MM.1S (cell line): ENCODE measurements around the gene GPRC5D.

Experiments used
- DNase-seq: peaks from one replicate; pipeline ENCODE4 v3.0.0-alpha.2; 2015
- H2AFZ ChIP-seq: fragments of 300-600 bp; sonication (generic); 2 replicates; pipeline ENCODE4 v1.6.0; 2016; ENCODE audit warnings: antibody characterized with exemption, low read length
- H3F3A ChIP-seq: fragments of 300-600 bp; sonication (generic); 2 replicates; pipeline ENCODE4 v1.6.1; 2016; ENCODE audit warnings: mild to moderate bottlenecking, antibody characterized with exemption, low read length, moderate library complexity, mixed read lengths; ENCODE audit not compliant: insufficient read depth
- H3K27ac ChIP-seq: fragments of 300-600 bp; sonication (generic); 2 replicates; pipeline ENCODE4 v1.5.1; 2016; ENCODE audit warnings: mild to moderate bottlenecking, low read length
- H3K27me3 ChIP-seq: fragments of 300-600 bp; sonication (generic); replicated peaks from 2 replicates; pipeline ENCODE4 v1.6.0; 2016; ENCODE audit warnings: low read length; ENCODE audit not compliant: insufficient read depth
- H3K36me3 ChIP-seq: fragments of 300-600 bp; sonication (generic); replicated peaks from 2 replicates; pipeline ENCODE4 v1.6.1; 2016; ENCODE audit warnings: mild to moderate bottlenecking, low read length, mixed read lengths; ENCODE audit not compliant: insufficient read depth
- H3K4me1 ChIP-seq: fragments of 300-600 bp; sonication (generic); 2 replicates; pipeline ENCODE4 v1.6.1; 2016; ENCODE audit warnings: low read length, mixed read lengths
- H3K4me2 ChIP-seq: fragments of 300-600 bp; sonication (generic); 2 replicates; pipeline ENCODE4 v1.6.0; 2016; ENCODE audit warnings: low read depth, low read length
- H3K4me3 ChIP-seq: fragments of 300-600 bp; sonication (generic); 2 replicates; pipeline ENCODE4 v1.5.1; 2016; ENCODE audit warnings: low read length, mixed read lengths
- H3K79me2 ChIP-seq: fragments of 300-600 bp; sonication (generic); 2 replicates; pipeline ENCODE4 v1.6.1; 2016; ENCODE audit warnings: mixed run types, low read length, mixed read lengths
- H3K9ac ChIP-seq: fragments of 300-600 bp; sonication (generic); 2 replicates; pipeline ENCODE4 v1.6.1; 2016; ENCODE audit warnings: low read length, mixed read lengths
- H3K9me2 ChIP-seq: fragments of 300-600 bp; sonication (generic); replicated peaks from 2 replicates; pipeline ENCODE4 v1.6.1; 2016; ENCODE audit warnings: mild to moderate bottlenecking, low read length, mixed read lengths; ENCODE audit not compliant: insufficient read depth
- H3K9me3 ChIP-seq: fragments of 300-600 bp; sonication (generic); replicated peaks from 2 replicates; pipeline ENCODE4 v1.6.1; 2016; ENCODE audit warnings: mild to moderate bottlenecking, low read length, mixed read lengths; ENCODE audit not compliant: insufficient read depth
- H4K20me1 ChIP-seq: fragments of 300-600 bp; sonication (generic); 2 replicates; pipeline ENCODE4 v1.6.1; 2016; ENCODE audit warnings: mild to moderate bottlenecking, low read length, moderate library complexity, mixed read lengths; ENCODE audit not compliant: insufficient read depth
- CTCF ChIP-seq: fragments of 300-600 bp; sonication (generic); IDR thresholded peaks from 2 replicates; pipeline ENCODE4 v1.5.1; 2016; ENCODE audit warnings: antibody characterized with exemption, low read length, mixed read lengths
- EZH2 ChIP-seq: fragments of 300-600 bp; sonication (generic); optimal IDR thresholded peaks from 2 replicates; pipeline ENCODE3; 2017; ENCODE audit warnings: low read depth, mild to moderate bottlenecking, antibody characterized with exemption, low read length, mixed read lengths
- EZH2phosphoT487 ChIP-seq: fragments of 300-600 bp; sonication (generic); IDR thresholded peaks from 2 replicates; pipeline ENCODE4 v1.6.1; 2018; ENCODE audit warnings: antibody characterized with exemption, low read length

The GPRC5D gene

DNA sequence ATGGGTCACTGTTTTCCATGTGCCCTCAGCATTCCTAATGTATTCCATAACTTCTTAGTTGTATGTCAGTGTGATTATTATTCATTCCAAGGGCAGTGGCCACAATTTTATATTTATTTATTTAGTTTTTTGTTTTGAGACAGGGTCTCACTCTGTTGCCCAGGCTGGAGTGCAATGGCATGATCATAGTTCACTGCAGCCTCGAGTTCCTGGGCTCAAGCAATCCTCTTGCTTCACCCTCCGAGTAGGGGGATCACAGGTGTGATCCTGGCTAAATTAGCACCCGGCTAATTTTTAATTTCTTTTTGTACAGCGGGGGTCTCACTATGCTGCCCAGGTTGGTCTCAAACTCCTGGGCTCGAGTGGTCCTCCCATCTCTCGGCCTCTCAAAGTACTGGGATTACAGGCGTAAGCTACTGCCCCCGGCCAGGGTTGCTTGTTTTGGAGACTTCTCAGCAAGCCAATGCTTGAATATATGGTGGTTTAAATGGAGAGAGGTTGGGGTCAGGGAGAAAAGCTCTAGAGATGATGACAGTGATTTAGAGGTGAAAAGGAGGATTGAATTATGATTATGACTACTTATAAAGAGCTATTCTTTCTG lies 53.0 kb downstream of the GPRC5D start:
- Histone ChIP-seq H3F3A (no peaks in the 10 kb centered on the region), H4K20me1 (no peaks in the 10 kb centered on the region), H3K4me3 (no peak overlapping the region), H3K4me2 (no peak overlapping the region), H3K9me2 (no peaks in the 10 kb centered on the region), H2AFZ (no peak overlapping the region), H3K36me3 (no peaks in the 10 kb centered on the region), H3K79me2 (no peaks in the 10 kb centered on the region), H3K27ac (no peak overlapping the region), H3K9me3 (no peaks in the 10 kb centered on the region), H3K4me1 (no peaks in the 10 kb centered on the region), H3K9ac (no peak overlapping the region), H3K27me3 (no peaks in the 10 kb centered on the region)
- no peak for TF ChIP-seq EZH2phosphoT487
- no peak for TF ChIP-seq EZH2
- TF ChIP-seq CTCF, result no peak
- no peak for DNase-seq

- no peaks in the 10 kb centered on the region for H4K20me1 ChIP-seq
- H3K36me3 ChIP-seq, result no peaks in the 10 kb centered on the region
- no peaks in the 10 kb centered on the region for H3K9me2 ChIP-seq
- no peak for TF ChIP-seq CTCF
- TF ChIP-seq EZH2, result no peak
- TF ChIP-seq EZH2phosphoT487, result no peak
- H3K79me2 ChIP-seq, result no peaks in the 10 kb centered on the region
- H3K4me1 ChIP-seq, result no peaks in the 10 kb centered on the region
- no peak overlapping the region for H3K4me2 ChIP-seq
- no peak for DNase-seq
- H3K27me3 ChIP-seq, result no peaks in the 10 kb centered on the region
- no peaks in the 10 kb centered on the region for H3K9me3 ChIP-seq
- no peaks in the 10 kb centered on the region for H3F3A ChIP-seq
- H3K27ac ChIP-seq, result no peak overlapping the region
- no peak overlapping the region for H3K9ac ChIP-seq
- H2AFZ ChIP-seq, result no peak overlapping the region
- no peak overlapping the region for H3K4me3 ChIP-seq
Measured at GRCh38 chr12:12898136-12898717, 53.7 kb downstream of the GPRC5D start.

DNA sequence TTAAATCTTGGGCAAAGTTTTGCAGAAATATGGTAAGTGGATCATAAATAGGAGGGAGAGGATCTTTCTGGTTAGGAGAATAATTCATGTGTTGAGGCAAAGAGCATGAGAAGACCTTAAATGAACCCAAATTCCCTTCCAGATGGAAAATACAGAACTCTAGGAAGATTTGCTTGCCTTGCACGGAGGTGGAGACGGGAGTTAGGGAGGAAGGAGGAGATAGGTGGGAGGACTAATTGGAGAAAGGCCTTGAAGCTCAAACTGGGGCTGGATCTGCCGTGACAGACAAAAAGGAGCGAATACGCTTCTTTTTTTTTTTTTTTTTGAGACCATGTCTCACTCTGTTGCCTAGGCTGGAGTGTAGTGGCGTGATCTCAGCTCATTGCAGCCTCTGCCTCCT lies 54.7 kb downstream of the GPRC5D start:
- Histone ChIP-seq H3K36me3 (no peaks in the 10 kb centered on the region), H3K27ac (no peak overlapping the region)

More for the DNA sequence above, 54.7 kb downstream of the GPRC5D start:
- DNase-seq, result no peak
- Histone ChIP-seq H4K20me1 (no peaks in the 10 kb centered on the region), H3K9me3 (no peaks in the 10 kb centered on the region), H2AFZ (no peak overlapping the region), H3F3A (no peaks in the 10 kb centered on the region), H3K4me2 (no peak overlapping the region), H3K4me3 (no peak overlapping the region), H3K9me2 (no peaks in the 10 kb centered on the region), H3K4me1 (no peaks in the 10 kb centered on the region), H3K9ac (no peak overlapping the region), H3K79me2 (no peaks in the 10 kb centered on the region), H3K27me3 (no peaks in the 10 kb centered on the region)
- TF ChIP-seq EZH2 (no peak), EZH2phosphoT487 (no peak), CTCF (no peak)
